Hematopoietic multipotent progenitor cell (in vitro differentiated cells): ENCODE data around the gene PPP6R2. TPM values are rescaled to one million over a fixed set of nuclear protein-coding genes. Genes with fewer than 3 reads are reported as not detected.

Experiments
- DNase-seq, 3 donors: peaks; one replicate each; pipeline ENCODE4 v3.0.0-alpha.2; 2011 to 2015; ENCODE audit warnings: low read depth in 2 of 3, low spot score in 2 of 3
- total RNA-seq: library from RNA; depleted of rRNA; stranded (reverse); fragments of >200 nt; gene quantifications from one replicate; pipeline ENCODE4 v1.2.3, GENCODE V29; 2012

Gene PPP6R2
- total RNA-seq, 1 donor = 70.3 TPM

- no peak for DNase-seq
Observed at GRCh38 chr22:50304528-50305392, 38.4 kb upstream of the PPP6R2 start.

GRCh38 chr22:50305393-50305922, 37.7 kb upstream of the PPP6R2 start:
- DNase-seq = no peak

GRCh38 chr22:50305923-50306566, 37.1 kb upstream of the PPP6R2 start:
- no peak for DNase-seq

GRCh38 chr22:50306753-50307749, 36.1 kb upstream of the PPP6R2 start, which contains the start of gene PLXNB2:
Gene PLXNB2, minus strand, starts transcription at chr22:50307646. Its CDS starts 17,062 bp downstream, at chr22:50290584.
- DNase-seq = peak in 1 of 3 donors; percentile 62

- no peak for DNase-seq
Observed at GRCh38 chr22:50307890-50308596, 35.1 kb upstream of the PPP6R2 start.

- DNase-seq = no peak
Observed at GRCh38 chr22:50308597-50308935, 34.6 kb upstream of the PPP6R2 start.

GRCh38 chr22:50308986-50309600, 34.0 kb upstream of the PPP6R2 start:
- DNase-seq = no peak

- DNase-seq = no peak
Observed at GRCh38 chr22:50309601-50309991, 33.5 kb upstream of the PPP6R2 start.

- no peak for DNase-seq
Observed at GRCh38 chr22:50310031-50310722, 33.0 kb upstream of the PPP6R2 start.

- DNase-seq = no peak
Observed at GRCh38 chr22:50310949-50311444, 32.1 kb upstream of the PPP6R2 start.

- no peak for DNase-seq
Observed at GRCh38 chr22:50311606-50312351, 31.3 kb upstream of the PPP6R2 start.

- DNase-seq = no peak
Observed at GRCh38 chr22:50312371-50312770, 30.8 kb upstream of the PPP6R2 start.

- no peak for DNase-seq
Observed at GRCh38 chr22:50313021-50313420, 30.1 kb upstream of the PPP6R2 start.

GRCh38 chr22:50313600-50313999, 29.5 kb upstream of the PPP6R2 start:
- no peak for DNase-seq

GRCh38 chr22:50314081-50314454, 29.1 kb upstream of the PPP6R2 start:
- DNase-seq = no peak

- DNase-seq = peak; percentile 41 to 92 (median 88)
Observed at GRCh38 chr22:50314455-50315288, 28.5 kb upstream of the PPP6R2 start.
